Hepatocyte (in vitro differentiated cells): ENCODE measurements around the gene STXBP4.

ENCODE experiments used
- EZH2 ChIP-seq: fragments of 200-600 bp; sonication (generic); IDR thresholded peaks from 2 replicates; pipeline ENCODE4 v1.6.1; 2016; ENCODE audit warnings: antibody characterized with exemption, mild to moderate bottlenecking, borderline replicate concordance
- TF ChIP-seq, protein P1 (sequence below): fragments of 200-600 bp; sonication (generic); IDR thresholded peaks from 2 replicates; pipeline ENCODE4 v1.5.1; 2016; ENCODE audit warnings: antibody characterized with exemption, mild to moderate bottlenecking; ENCODE audit not compliant: poor library complexity

DNA sequence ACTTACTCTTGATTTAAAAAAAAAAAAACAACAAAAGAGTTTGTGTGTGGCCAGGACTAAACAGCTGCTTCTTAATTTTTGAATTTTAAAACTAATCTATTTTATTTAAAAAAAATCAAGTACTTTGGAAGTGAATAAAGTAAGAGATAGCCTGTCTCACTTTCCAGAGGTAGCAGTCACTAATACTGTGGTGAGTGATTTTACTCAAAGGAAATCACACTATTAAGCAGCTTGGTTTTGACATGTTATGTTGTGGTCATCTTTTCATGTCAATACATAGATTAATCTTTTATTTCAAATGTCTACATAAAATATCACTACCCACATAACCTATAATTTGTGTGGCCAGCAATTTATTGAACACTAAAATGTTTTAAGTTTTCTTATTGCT lies 194.0 kb downstream of the STXBP4 start:
- TF ChIP-seq, protein P1, sequence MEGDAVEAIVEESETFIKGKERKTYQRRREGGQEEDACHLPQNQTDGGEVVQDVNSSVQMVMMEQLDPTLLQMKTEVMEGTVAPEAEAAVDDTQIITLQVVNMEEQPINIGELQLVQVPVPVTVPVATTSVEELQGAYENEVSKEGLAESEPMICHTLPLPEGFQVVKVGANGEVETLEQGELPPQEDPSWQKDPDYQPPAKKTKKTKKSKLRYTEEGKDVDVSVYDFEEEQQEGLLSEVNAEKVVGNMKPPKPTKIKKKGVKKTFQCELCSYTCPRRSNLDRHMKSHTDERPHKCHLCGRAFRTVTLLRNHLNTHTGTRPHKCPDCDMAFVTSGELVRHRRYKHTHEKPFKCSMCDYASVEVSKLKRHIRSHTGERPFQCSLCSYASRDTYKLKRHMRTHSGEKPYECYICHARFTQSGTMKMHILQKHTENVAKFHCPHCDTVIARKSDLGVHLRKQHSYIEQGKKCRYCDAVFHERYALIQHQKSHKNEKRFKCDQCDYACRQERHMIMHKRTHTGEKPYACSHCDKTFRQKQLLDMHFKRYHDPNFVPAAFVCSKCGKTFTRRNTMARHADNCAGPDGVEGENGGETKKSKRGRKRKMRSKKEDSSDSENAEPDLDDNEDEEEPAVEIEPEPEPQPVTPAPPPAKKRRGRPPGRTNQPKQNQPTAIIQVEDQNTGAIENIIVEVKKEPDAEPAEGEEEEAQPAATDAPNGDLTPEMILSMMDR: no peak
- TF ChIP-seq EZH2: no peak
